Loucy (cell line): Measurements from ENCODE around the gene SLC3A2.

ENCODE experiments used
- CTCF ChIP-seq: fragments of 200-600 bp; sonication (generic); conservative IDR thresholded peaks from 2 replicates; pipeline ENCODE4 v1.5.1; 2014; ENCODE audit warnings: mild to moderate bottlenecking, antibody characterized with exemption, low read length
- EZH2phosphoT487 ChIP-seq: fragments of 200-600 bp; IDR thresholded peaks from 2 replicates; pipeline ENCODE4 v1.6.1; 2018; ENCODE audit warnings: antibody characterized with exemption, mild to moderate bottlenecking, moderate library complexity, borderline replicate concordance

GRCh38 chr11:62847767-62848314, 32.9 kb upstream of the SLC3A2 start:
- TF ChIP-seq CTCF (no peak), EZH2phosphoT487 (no peak)
